ENCODE data around the gene UBASH3B. TPM values are rescaled to one million over a fixed set of nuclear protein-coding genes. Genes with fewer than 3 reads are reported as not detected.
A peak's percentile ranks its signal among the peaks of the same experiment; 100 is the strongest.
"Not testable (repeated sequence)": the region's sequence is repeated elsewhere in the genome, so short reads cannot be mapped to it uniquely, and the experiment has no call there.

UBASH3B gene
- total RNA-seq = 1 to 10 TPM; 3.5 to 5.9 (median 3.9) TPM
- long read RNA-seq, donor 1, partial matches to known transcripts = 0 of 1 reads
- long read RNA-seq, donor 1, other reads (novel, unspliced or antisense) = 1 of 1 reads
- long read RNA-seq, donor 2, partial matches to known transcripts = 1 of 1 reads
- long read RNA-seq, donor 2, other reads (novel, unspliced or antisense) = 0 of 1 reads

DNA sequence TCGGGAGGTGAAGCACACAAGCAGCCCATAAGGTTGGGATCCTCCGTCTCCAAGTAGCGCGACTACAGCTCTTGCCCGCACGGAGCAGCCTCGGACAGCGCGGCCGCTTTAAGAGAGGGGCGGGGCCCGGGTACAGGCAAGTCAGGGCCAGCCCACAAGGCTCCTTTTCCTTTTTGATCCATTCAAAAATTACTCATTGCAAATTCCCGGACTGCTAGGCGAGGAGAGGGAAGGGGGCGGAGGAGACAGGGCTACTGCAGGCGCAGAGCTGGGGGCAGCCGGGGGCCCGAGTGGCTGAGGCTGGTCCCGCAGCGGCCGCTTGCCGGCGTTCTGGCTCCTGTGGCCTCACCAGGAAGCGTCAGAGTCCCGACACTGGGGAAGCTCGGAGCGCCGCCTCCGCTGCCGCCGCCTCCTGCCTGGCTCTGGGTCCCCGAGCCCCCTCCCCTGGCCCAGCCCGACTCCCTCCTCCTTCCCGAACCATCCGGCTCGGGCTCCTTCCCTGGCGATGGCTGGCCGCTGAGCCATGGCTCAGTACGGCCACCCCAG is at the start of gene UBASH3B:
UBASH3B (plus strand) TSS at position 196 of the 546 bp plus-strand sequence; CDS start at position 524, 328 bp downstream.
- intact Hi-C loops (cut with DNase I, micrococcal nuclease) = no loop called here
- no peaks in the 10 kb centered on the region for H3K9me3 ChIP-seq
- H3K4me1 ChIP-seq (ENCODE audit: low read depth) = peaks cover 9% of the 10 kb centered on the region
- TF ChIP-seq CTCF (IDR thresholded peaks at IDR 0.05) = no peak
- DNase-seq (peak; percentile 81 to 86 (median 85)), ATAC-seq (peak; percentile 87)
- peak within 1 kb of the TSS; percentile 51 for H3K4me3 ChIP-seq
- no peaks in the 10 kb centered on the region for H3K36me3 ChIP-seq (ENCODE audit: low read depth)

GRCh38 chr11:122607162-122607561 is 48.4 kb upstream of the UBASH3B start:
- intact Hi-C loops (cut with DNase I, micrococcal nuclease); H3K36me3 ChIP-seq (ENCODE audit: low read depth); H3K4me1 ChIP-seq (ENCODE audit: low read depth); DNase-seq; H3K4me3 ChIP-seq; ATAC-seq; H3K9me3 ChIP-seq: not testable (repeated sequence)

GRCh38 chr11:122612123-122612824 is 43.2 kb upstream of the UBASH3B start:
- Histone ChIP-seq H3K4me3 (no peak overlapping the region), H3K9me3 (no peaks in the 10 kb centered on the region), H3K36me3 (ENCODE audit: low read depth) (no peaks in the 10 kb centered on the region), H3K4me1 (ENCODE audit: low read depth) (no peaks in the 10 kb centered on the region)
- DNase-seq (no peak), ATAC-seq (no peak)
- no peak for TF ChIP-seq CTCF (IDR thresholded peaks at IDR 0.05)
- intact Hi-C loops (cut with DNase I, micrococcal nuclease) = no loop called here

DNA sequence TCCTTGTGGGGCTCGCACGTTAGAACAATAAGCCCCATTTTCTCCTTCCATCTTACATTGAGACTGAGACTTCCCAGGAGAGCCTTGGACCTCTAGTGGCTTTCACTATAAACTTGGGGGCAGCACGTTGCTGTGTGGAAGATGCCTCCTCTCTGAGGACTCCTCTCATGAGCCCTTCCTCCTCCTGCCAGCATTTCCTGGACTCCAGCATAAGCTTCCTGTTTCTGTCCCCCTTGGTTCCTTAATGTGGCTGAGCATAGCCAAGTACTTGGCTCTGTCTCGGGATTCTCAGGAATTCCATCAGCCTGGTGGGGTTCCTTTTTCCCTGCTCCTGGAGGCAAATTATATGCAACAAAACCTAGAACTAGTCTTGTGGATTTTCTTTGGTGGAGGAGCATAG is 38.8 kb upstream of the UBASH3B start:
- H3K4me3 ChIP-seq = no peak overlapping the region
- ATAC-seq (no peak), DNase-seq (no peak)
- intact Hi-C loops (cut with DNase I, micrococcal nuclease) = no loop called here
- H3K36me3 ChIP-seq (ENCODE audit: low read depth) = no peaks in the 10 kb centered on the region
- no peaks in the 10 kb centered on the region for H3K9me3 ChIP-seq
- H3K4me1 ChIP-seq (ENCODE audit: low read depth) = no peaks in the 10 kb centered on the region
- no peak for TF ChIP-seq CTCF (IDR thresholded peaks at IDR 0.05)

DNA sequence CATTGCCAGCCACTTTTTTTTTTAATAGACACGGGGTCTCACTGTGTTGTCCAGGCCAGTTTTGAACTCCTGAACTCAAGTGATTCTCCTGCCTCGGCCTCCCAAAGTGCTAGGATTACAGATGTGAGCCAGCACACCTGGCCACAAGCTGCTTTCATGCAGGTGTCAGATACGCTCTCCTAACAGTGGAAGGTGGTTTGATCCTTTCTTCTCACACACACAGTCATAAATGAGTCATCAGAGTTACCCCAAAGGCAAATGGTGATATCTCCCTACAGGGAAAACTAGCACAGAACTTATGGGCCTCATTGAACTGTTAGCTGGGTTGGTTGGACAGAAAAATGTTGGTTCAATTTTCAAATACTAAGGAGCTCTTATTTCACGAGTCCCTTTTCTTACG is 38.2 kb upstream of the UBASH3B start:
- intact Hi-C loops (cut with DNase I, micrococcal nuclease) = no loop called here
- no peak for TF ChIP-seq CTCF (IDR thresholded peaks at IDR 0.05)
- Histone ChIP-seq H3K4me1 (ENCODE audit: low read depth) (no peaks in the 10 kb centered on the region), H3K36me3 (ENCODE audit: low read depth) (no peaks in the 10 kb centered on the region), H3K4me3 (no peak overlapping the region), H3K9me3 (no peaks in the 10 kb centered on the region)
- ATAC-seq (no peak), DNase-seq (no peak)

GRCh38 chr11:122617926-122618325 is 37.6 kb upstream of the UBASH3B start:
- no peaks in the 10 kb centered on the region for H3K4me1 ChIP-seq (ENCODE audit: low read depth)
- no peaks in the 10 kb centered on the region for H3K9me3 ChIP-seq
- H3K36me3 ChIP-seq (ENCODE audit: low read depth) = no peaks in the 10 kb centered on the region
- no peak for TF ChIP-seq CTCF (IDR thresholded peaks at IDR 0.05)
- intact Hi-C loops (cut with DNase I, micrococcal nuclease) = no loop called here
- DNase-seq = no peak
- no peak for ATAC-seq
- H3K4me3 ChIP-seq = no peak overlapping the region
